Stimulated activated naive CD8-positive, alpha-beta T cell treated with anti-CD3 and anti-CD28 coated beads, Interleukin-15, amount 100 ng/mL, for 72 hours (primary cell): ENCODE measurements around the gene CD101.

Experiments used
- ATAC-seq: fragments of 150-1000 bp; cut with Tn5 transposase; 2 replicates; pipeline ENCODE4 v1.10.0; 2021; ENCODE audit warnings: mild to moderate bottlenecking, moderate library complexity
- DNase-seq, 2 donors: peaks; one replicate each; pipeline ENCODE4 v3.0.0; 2021 to 2022
- H3K27ac Mint-ChIP-seq, 2 donors: one replicate each; pipeline ENCODE4 v1.8.0; 2022; ENCODE audit warnings: mild to moderate bottlenecking in 2 of 2, mixed read lengths in 2 of 2, moderate library complexity in 2 of 2
- H3K27me3 Mint-ChIP-seq: one replicate; pipeline ENCODE4 v1.8.0; 2022; ENCODE audit warnings: mixed read lengths
- H3K4me1 Mint-ChIP-seq: one replicate; pipeline ENCODE4 v1.8.0; 2022; ENCODE audit warnings: mild to moderate bottlenecking, mixed read lengths
- H3K4me3 Mint-ChIP-seq, 2 donors: one replicate each; pipeline ENCODE4 v1.8.0; 2022; ENCODE audit warnings: mild to moderate bottlenecking in 2 of 2, mixed read lengths in 2 of 2, moderate library complexity in 1 of 2
- H3K9me3 Mint-ChIP-seq, 2 donors: one replicate each; pipeline ENCODE4 v1.8.0; 2022; ENCODE audit warnings: mixed read lengths in 2 of 2

The CD101 gene

DNA sequence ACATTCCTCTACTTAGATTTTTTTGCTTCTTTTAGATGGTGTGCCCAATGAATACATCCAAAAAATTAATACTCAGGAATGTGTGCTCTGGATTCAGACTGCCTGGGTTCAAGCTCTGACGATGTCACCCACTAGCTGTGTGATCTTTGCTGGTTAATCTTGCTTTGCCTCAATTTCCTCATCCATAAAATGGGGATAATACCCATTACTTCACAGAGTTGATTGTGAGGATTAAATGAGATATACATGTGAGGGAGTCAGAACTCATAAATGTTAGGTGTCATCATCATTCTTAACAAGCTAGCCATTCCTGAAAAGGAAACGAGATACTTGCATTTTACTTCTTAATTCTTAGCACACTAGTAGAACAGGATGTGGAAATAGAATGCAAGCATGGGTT, 45.7 kb downstream of the CD101 start:
- Mint-ChIP-seq H3K4me3 (no peak overlapping the region), H3K27me3 (no peaks in the 10 kb centered on the region), H3K4me1 (peaks cover 42% of the 10 kb centered on the region), H3K27ac (no peak overlapping the region), H3K9me3 (no peaks in the 10 kb centered on the region)
- DNase-seq, result no peak
- ATAC-seq, result no peak

DNA sequence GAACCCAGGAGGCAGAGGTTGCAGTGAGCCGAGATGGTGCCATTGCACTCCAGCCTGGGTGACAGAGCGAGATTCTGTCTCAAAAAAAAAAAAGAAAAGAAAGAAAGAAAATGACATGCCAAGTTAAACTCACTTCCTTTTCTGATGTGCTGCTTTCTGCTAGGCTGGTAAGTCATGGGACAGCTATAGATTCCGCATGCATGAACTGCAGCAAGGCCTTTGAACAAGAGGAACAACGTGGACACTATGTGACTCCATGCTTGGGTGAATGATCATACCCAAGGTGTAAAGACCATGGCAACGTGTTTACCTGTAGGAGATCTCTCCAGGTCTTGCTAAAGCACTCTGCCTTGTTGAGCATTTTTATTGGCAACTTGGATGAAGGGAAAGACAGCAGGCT, 48.3 kb downstream of the CD101 start:
- no peaks in the 10 kb centered on the region for H3K27me3 Mint-ChIP-seq

DNA sequence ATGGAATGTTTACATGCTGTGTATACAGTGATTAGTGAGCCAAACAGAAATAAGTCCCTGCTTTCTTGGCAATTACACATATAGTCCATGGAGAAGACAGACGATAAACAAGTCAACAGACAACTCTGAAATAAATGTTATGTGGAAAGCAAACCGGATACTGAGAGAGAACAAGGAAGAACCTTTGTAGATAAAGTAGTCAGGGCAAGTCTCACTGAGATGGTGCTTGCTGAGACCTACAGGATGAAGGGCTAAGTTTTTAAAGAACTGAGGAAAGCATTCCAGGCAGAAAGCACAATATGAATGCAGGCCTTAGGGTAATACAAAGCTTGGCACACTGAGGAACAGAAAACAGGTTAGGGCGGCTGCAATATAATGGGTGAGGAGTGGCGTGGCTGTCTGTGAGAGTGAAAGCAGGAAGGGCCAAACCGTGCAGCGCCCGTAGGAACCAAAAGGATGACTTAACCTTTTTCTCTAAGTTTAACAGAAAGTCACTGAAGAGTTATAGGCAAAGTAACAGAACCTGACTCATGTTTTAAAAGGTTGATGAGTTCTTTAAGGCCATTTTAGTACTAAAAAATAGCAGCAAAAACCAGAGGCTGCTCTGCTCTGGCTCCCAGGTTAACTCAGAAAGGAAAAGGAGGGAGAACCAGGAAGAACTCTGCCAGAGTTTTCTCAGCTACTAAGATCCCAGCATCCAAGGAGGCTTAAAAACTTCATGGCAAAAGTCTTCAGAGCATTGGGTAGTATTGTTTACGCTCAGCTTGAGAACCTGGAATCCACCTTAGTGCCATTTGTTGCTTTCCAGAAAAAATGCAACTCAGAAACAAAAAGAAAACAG, 49.9 kb downstream of the CD101 start:
- DNase-seq, result peak; percentile 17 to 45
- ATAC-seq, result peak; percentile 80
- Mint-ChIP-seq H3K4me3 (peak overlapping the region; percentile 69 to 72), H3K9me3 (no peaks in the 10 kb centered on the region), H3K4me1 (peaks cover 60% of the 10 kb centered on the region), H3K27ac (peak overlapping the region; percentile 86 to 95), H3K27me3 (no peaks in the 10 kb centered on the region)

More for the DNA sequence above, 48.3 kb downstream of the CD101 start:
- H3K4me3 Mint-ChIP-seq, result peak overlapping the region; percentile 25 to 44
- ATAC-seq (no peak), DNase-seq (no peak)
- peak overlapping the region; percentile 65 to 79 for H3K27ac Mint-ChIP-seq
- H3K4me1 Mint-ChIP-seq, result peaks cover 50% of the 10 kb centered on the region
- no peaks in the 10 kb centered on the region for H3K9me3 Mint-ChIP-seq

DNA sequence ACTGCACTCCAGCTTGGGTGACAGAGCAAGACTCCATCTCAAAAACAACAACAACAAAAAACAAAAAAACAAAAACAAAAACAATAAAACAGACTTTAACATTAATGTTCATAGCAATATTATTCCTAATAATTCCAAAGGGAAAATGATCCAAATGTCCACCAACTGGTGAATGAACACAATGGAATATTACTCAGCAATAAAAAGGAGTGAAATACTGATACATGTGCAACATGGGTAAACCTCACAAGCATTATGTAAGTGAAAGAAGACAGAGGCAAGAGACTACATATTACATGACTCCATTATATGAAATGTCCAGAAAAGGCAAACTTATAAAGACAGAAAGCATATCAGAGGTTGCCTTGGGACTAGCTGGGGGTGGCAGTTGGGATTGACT, 52.5 kb downstream of the CD101 start:
- Mint-ChIP-seq H3K27ac (no peak overlapping the region), H3K4me1 (peaks cover 60% of the 10 kb centered on the region), H3K9me3 (no peaks in the 10 kb centered on the region), H3K4me3 (no peak overlapping the region), H3K27me3 (no peaks in the 10 kb centered on the region)
- DNase-seq (no peak), ATAC-seq (no peak)

DNA sequence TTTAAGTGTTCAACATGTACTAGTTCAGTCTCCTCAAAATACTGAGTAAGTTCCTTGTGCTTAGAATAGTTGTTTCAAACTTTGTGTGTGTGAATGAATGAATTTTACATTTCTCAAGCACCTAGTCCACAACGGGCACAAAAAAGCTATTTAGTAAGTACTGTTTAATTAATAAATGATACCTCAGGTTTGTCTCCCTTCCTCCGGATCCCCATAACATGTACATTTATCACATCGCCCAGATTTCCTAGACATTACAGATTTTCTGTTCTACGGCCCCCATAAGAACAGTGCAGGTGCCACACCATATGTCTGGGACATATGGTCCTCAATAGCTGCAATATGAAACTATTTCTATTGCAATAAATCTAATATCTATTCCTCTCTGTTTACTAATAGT, 57.2 kb downstream of the CD101 start:
- no peak for ATAC-seq
- Mint-ChIP-seq H3K27me3 (no peaks in the 10 kb centered on the region), H3K9me3 (no peaks in the 10 kb centered on the region), H3K4me1 (peaks cover 55% of the 10 kb centered on the region), H3K27ac (no peak overlapping the region), H3K4me3 (no peak overlapping the region)
- no peak for DNase-seq

DNA sequence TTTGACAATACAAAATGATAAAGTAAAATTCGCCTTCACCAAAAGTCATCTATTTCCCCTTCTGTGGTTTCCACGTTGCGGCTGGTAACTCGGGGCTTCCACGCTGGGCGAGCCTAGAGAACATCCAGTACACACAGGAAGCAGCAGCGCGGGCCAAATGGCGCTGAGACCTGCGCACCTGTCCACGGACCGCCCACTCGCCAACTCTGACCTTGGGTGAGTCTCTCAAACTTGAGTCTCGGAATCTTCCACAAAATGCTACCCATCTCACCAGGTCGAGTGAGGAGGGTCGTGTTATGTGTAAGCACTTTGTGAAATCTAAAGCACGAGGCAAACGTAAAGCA, 57.7 kb downstream of the CD101 start:
- Mint-ChIP-seq H3K27ac (no peak overlapping the region), H3K4me3 (no peak overlapping the region), H3K9me3 (no peaks in the 10 kb centered on the region), H3K27me3 (no peaks in the 10 kb centered on the region), H3K4me1 (peaks cover 60% of the 10 kb centered on the region)
- peak; percentile 72 to 84 for DNase-seq
- ATAC-seq, result peak; percentile 58

DNA sequence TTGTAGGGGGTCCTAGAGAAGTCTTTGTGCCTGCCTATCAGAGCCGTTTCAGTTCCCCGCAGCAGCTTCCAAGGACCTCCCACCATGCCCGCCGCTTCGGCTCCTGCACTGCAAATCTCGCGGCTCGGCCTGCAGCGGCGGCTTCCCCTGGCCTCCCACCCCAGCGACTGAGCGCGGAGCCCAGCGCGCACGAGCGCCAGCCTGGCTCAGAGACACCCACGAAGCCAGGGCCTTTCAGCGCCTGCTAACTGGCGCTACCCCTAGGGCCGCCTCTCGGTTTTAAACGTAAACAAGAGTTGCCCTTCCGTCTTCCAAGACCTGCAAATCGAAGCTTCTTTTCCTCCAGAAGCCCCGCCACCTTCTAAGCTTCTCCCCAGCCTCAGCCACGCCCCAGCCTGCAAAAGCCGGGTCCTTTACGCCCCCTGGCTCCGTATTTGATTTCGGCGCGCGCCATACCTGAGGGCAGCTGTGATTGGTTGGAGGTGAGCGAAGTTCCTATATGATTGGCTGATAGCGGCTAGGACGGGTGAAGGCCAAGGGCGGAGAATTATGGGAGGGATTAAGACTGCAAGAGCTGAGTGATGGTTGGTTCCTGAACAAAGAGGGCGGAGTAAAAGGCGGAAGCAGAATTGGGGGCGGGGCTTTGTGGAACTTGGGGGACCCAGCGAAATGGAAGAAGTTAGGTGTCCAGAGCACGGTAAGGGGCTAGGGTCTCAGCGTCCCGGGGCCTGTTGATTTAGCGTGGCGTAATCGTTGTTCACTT, 58.3 kb downstream of the CD101 start, which contains the start of gene TTF2:
Gene TTF2, plus strand, starts transcription at position 649 of the 763 bp plus-strand sequence. Its CDS starts 21 bp downstream, at position 670.
- no peak within 1 kb of the TSS for H3K4me3 Mint-ChIP-seq
- H3K4me1 Mint-ChIP-seq, result peaks cover 58% of the 10 kb centered on the region
- no peak within 1 kb of the TSS for H3K27ac Mint-ChIP-seq
- no peaks in the 10 kb centered on the region for H3K27me3 Mint-ChIP-seq
- no peaks in the 10 kb centered on the region for H3K9me3 Mint-ChIP-seq
- DNase-seq, result peak; percentile 98 to 99
- ATAC-seq, result peak; percentile 91

DNA sequence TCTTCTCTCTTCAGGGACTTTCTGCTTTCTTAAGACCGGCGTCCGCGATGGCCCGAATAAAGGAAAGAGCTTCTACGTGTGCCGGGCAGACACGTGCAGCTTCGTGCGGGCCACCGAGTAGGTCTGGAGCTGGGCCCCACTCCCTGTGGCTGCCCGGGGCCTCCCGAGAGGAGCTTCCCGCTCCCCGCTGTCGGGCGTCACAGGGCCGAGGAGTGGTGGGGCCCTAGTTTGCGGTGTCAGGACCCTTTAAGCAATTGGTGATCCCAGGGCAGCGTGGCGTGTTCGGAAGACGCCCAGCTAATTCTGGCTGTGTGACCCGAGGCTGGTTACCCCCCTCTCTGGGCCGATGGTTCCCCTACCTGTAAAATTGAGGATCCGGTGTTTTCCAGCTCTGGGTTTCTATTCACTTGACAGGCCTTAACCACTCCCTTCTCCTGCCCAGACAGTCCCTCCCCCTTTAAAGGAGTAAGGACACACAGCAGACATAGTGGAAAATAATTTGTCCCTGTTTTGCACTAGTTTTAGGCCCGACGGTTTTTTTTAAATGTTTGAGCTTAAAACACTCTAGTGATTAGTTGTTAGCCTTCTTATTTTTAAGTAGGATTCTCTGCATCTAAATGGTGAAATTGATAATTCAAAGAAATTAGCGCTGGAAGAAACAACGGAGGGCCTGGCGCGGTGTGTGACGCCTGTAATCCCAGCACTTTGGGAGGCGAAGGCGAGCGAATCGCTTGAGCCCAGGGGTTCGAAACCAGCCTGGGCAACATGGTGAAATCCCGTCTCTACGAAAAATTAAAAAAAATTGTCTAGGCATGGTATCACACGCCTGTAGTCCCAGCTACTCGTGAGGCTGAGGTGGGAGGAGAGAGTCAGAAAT, 59.1 kb downstream of the CD101 start:
- ATAC-seq (peak; percentile 41), DNase-seq (no peak)
- H3K9me3 Mint-ChIP-seq, result no peaks in the 10 kb centered on the region
- H3K4me3 Mint-ChIP-seq, result no peak overlapping the region
- peaks cover 53% of the 10 kb centered on the region for H3K4me1 Mint-ChIP-seq
- no peak overlapping the region for H3K27ac Mint-ChIP-seq
- no peaks in the 10 kb centered on the region for H3K27me3 Mint-ChIP-seq

DNA sequence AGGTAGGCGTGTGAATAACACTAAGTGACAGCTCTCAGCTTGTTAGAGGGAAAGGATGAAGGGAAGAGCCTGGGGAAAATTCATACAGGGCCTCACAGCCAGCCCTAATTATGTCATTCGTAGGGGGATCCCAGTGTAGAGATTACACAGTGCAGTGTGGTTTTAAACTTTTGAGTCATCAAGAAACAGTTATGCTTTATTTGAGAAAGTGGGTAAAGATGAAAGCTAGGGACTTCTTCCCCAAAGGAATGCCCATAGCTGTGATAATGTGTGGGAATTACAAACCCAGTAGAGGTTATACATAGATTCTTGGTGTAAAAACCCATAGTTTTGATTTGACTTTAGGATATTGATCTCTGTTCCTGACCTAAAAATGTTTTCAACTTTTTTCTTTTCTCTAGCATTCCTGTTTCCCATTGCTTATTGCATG, 60.4 kb downstream of the CD101 start:
- Mint-ChIP-seq H3K27ac (peak overlapping the region; percentile 10 to 23), H3K27me3 (no peaks in the 10 kb centered on the region), H3K4me3 (peak overlapping the region in 1 of 2 donors; percentile 42), H3K9me3 (no peaks in the 10 kb centered on the region), H3K4me1 (peaks cover 59% of the 10 kb centered on the region)
- DNase-seq (peak in 1 of 2 donors; percentile 51), ATAC-seq (peak; percentile 31)

DNA sequence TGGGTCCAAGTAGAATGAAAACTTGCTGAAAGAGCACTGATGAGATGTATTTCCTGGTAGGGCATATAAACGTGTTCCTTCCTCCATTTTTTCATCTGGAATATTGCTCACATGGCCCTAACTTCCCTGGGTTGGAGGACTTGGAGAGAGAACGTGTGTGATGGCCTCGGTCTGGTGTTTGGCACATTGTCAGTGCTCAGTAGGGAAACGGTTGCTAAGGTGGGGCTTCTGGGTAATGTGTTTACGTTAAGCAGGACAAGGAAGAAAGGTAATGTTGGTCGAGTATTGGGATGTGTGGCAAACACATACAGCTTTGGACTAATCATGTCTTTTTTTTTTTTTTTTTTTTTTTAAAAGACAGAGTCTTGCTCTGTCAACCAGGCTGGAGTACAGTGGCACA, 64.8 kb downstream of the CD101 start:
- H3K4me1 Mint-ChIP-seq, result peaks cover 64% of the 10 kb centered on the region

DNA sequence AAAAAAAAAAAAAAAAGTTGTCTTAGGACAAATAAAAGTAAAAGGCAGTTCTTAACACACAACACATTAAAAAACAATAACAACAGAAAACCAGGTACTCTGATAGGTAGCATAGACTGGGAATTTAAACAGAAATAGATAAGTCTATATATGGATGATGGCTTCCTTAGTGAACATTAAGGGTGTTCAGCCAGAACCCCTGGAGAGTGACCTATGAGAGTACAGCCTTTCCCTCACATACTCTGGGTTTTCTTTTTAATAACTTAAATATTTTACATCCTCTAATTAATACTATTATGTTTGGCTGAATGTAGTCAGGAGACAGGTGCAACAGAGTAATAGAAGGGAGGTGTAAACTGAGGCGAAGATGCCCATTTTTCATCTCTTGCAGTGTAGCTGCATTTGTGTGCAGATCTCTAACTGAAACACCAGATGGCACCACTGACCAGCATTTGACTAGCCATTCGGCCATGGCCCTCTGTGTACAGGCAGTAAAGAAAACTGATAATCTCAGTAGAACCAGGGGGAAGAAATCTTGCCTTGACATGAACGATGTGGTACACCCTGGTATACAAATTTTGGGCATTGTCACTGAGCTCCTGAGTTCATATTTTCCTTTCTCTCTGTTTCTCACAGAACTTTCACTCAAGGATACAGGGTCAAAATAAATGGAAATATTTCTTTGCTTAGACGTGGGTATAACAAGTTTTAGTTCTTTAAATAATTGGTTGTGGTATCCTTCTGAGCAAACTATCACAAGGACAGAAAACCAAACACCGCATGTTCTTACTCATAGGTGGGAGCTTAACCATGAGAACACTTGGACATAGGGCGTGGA, 66.2 kb downstream of the CD101 start:
- Mint-ChIP-seq H3K27me3 (no peaks in the 10 kb centered on the region), H3K4me1 (peaks cover 56% of the 10 kb centered on the region), H3K9me3 (no peaks in the 10 kb centered on the region), H3K4me3 (no peak overlapping the region), H3K27ac (peak overlapping the region in 1 of 2 donors; percentile 34)
- ATAC-seq, result peak; percentile 77
- DNase-seq, result peak in 1 of 2 donors; percentile 44

More for the DNA sequence above, 64.8 kb downstream of the CD101 start:
- ATAC-seq, result no peak
- no peak overlapping the region for H3K4me3 Mint-ChIP-seq
- H3K27ac Mint-ChIP-seq, result no peak overlapping the region
- no peak for DNase-seq
- H3K9me3 Mint-ChIP-seq, result no peaks in the 10 kb centered on the region
- H3K27me3 Mint-ChIP-seq, result no peaks in the 10 kb centered on the region

DNA sequence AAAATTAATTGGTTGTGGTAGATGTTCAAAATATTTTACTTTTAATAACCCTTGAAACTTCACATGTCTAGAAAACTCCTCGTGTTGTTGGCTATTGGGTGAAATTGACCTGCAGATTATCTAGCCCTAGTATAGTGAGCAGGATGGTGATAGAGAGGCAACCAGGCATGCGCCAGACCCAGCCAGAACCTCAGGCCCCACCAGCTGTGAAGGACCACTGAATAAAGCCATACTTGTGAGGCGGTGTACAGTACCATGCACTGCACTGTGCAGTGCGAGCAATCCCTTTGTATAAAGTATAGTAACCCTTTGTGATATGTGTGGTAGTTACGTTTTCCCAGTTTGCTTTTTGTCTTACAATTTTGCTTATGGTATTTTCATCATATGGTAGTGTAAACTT, 67.0 kb downstream of the CD101 start:
- Mint-ChIP-seq H3K4me3 (no peak overlapping the region), H3K27ac (no peak overlapping the region), H3K9me3 (no peaks in the 10 kb centered on the region), H3K27me3 (no peaks in the 10 kb centered on the region), H3K4me1 (peaks cover 47% of the 10 kb centered on the region)
- no peak for ATAC-seq
- DNase-seq, result no peak

DNA sequence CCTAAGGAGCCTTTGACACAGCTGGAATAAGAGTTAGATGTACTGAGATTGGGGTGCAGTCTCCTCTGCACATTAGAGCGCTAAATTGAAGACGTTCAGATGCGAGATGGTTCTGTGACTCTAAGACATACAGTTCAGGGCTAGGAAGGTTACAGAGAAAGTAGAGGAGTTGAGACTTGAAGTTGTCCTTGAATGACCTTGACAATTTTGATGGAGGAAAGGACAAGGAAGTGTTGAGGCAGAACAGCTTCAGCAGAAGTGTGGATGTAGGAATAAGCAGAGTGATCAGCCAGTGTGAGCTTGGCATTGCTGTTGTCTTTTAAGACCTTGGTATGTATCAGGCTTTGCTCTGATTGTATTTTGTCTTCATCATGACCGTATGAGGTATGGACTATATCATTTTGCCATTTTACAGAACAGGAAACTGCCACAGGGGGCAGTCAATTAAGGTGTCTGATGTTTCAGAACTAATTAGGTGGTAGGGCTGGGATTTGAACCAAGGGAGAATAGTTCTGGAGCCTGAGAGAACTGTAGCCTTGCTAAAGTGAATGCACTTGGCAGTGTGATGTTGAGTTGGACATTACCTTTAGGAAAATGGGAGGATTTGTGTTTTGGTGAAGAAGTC, 67.8 kb downstream of the CD101 start:
- no peak overlapping the region for H3K4me3 Mint-ChIP-seq
- no peaks in the 10 kb centered on the region for H3K9me3 Mint-ChIP-seq
- no peaks in the 10 kb centered on the region for H3K27me3 Mint-ChIP-seq
- ATAC-seq (peak; percentile 60), DNase-seq (no peak)
- peak overlapping the region in 1 of 2 donors; percentile 28 for H3K27ac Mint-ChIP-seq
- H3K4me1 Mint-ChIP-seq, result peaks cover 40% of the 10 kb centered on the region

DNA sequence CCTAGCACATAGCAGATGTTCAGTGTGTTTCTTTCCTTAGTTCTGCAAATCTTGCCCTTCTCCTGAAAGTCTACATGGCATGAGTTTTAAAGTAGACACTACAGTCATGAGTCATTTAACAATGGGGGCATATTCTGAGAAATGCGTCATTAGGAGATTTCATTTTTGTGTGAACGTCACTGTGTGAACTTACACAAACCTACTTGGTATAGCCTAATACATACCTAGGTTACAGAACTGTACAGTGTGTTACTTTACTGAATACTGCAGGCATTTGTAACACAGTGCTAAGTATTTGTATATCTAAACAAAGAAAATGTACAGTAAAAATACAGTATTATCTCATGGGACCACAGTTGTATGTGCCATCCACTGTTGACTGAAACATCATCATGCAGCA, 68.6 kb downstream of the CD101 start:
- Mint-ChIP-seq H3K4me3 (no peak overlapping the region), H3K9me3 (no peaks in the 10 kb centered on the region), H3K4me1 (peaks cover 46% of the 10 kb centered on the region), H3K27ac (no peak overlapping the region), H3K27me3 (no peaks in the 10 kb centered on the region)
- ATAC-seq, result peak; percentile 72
- no peak for DNase-seq
